NCI-H1092 treated with DMSO at 0.1 percent for 48 hours (cell line): Measurements from ENCODE around the gene COL4A3.
"Not testable (repeated sequence)": the region's sequence is repeated elsewhere in the genome, so short reads cannot be mapped to it uniquely, and the experiment has no call there.

Source experiments
- DNase-seq: peaks from one replicate; lab custom pipeline; 2025; lab: John Stamatoyannopoulos, UW

COL4A3 gene

GRCh38 chr2:227154986-227155774 lies 9.2 kb upstream of the COL4A3 start:
- DNase-seq = no peak

- no peak for DNase-seq
Measured at GRCh38 chr2:227160164-227160563, 4.3 kb upstream of the COL4A3 start.

GRCh38 chr2:227161947-227162346 lies 2.5 kb upstream of the COL4A3 start:
- no peak for DNase-seq

GRCh38 chr2:227163485-227163997 lies 883 bp upstream of the COL4A3 start:
- DNase-seq = no peak

- DNase-seq = no peak
Measured at GRCh38 chr2:227164763-227165291, 403 bp downstream of the COL4A3 start.

- DNase-seq = not testable (repeated sequence)
Measured at GRCh38 chr2:227171779-227172178, 7.4 kb downstream of the COL4A3 start.

GRCh38 chr2:227177592-227178336 lies 13.3 kb downstream of the COL4A3 start:
- no peak for DNase-seq

GRCh38 chr2:227179988-227180685 lies 15.7 kb downstream of the COL4A3 start:
- no peak for DNase-seq

GRCh38 chr2:227180770-227181169 lies 16.3 kb downstream of the COL4A3 start:
- no peak for DNase-seq

- DNase-seq = no peak
Measured at GRCh38 chr2:227182765-227183164, 18.3 kb downstream of the COL4A3 start.

- DNase-seq = no peak
Measured at GRCh38 chr2:227183657-227184367, 19.4 kb downstream of the COL4A3 start.

- DNase-seq = no peak
Measured at GRCh38 chr2:227185615-227186232, 21.3 kb downstream of the COL4A3 start.

GRCh38 chr2:227186751-227187150 lies 22.3 kb downstream of the COL4A3 start:
- no peak for DNase-seq

- no peak for DNase-seq
Measured at GRCh38 chr2:227188292-227188691, 23.9 kb downstream of the COL4A3 start.

- no peak for DNase-seq
Measured at GRCh38 chr2:227191367-227191766, 26.9 kb downstream of the COL4A3 start.

- no peak for DNase-seq
Measured at GRCh38 chr2:227192491-227192890, 28.1 kb downstream of the COL4A3 start.

GRCh38 chr2:227194219-227194618 lies 29.8 kb downstream of the COL4A3 start:
- DNase-seq = no peak

GRCh38 chr2:227198866-227199265 lies 34.4 kb downstream of the COL4A3 start:
- DNase-seq = no peak

GRCh38 chr2:227201771-227202170 lies 37.3 kb downstream of the COL4A3 start:
- DNase-seq = no peak

GRCh38 chr2:227204452-227204851 lies 40.0 kb downstream of the COL4A3 start:
- no peak for DNase-seq

- no peak for DNase-seq
Measured at GRCh38 chr2:227205701-227206100, 41.3 kb downstream of the COL4A3 start.
